Fibroblast of pulmonary artery (primary cell): ENCODE measurements around the gene CEACAM21.
A peak's percentile ranks its signal among the peaks of the same experiment; 100 is the strongest.

Experiments
- DNase-seq: peaks from one replicate; pipeline ENCODE4 v3.0.0-alpha.2; 2010; ENCODE audit warnings: low read depth
- H3K4me3 ChIP-seq: replicated peaks from 2 replicates; pipeline ENCODE4 v1.5.1; 2011; ENCODE audit warnings: low read depth, mild to moderate bottlenecking, control low read depth, low read length, moderate library complexity
- TF ChIP-seq, protein P1 (sequence below): IDR thresholded peaks from 2 replicates; pipeline ENCODE4 v1.5.1; 2011; ENCODE audit warnings: mild to moderate bottlenecking, control low read depth, low read length, inconsistent platforms; ENCODE audit errors: missing control alignments

The CEACAM21 gene

DNA sequence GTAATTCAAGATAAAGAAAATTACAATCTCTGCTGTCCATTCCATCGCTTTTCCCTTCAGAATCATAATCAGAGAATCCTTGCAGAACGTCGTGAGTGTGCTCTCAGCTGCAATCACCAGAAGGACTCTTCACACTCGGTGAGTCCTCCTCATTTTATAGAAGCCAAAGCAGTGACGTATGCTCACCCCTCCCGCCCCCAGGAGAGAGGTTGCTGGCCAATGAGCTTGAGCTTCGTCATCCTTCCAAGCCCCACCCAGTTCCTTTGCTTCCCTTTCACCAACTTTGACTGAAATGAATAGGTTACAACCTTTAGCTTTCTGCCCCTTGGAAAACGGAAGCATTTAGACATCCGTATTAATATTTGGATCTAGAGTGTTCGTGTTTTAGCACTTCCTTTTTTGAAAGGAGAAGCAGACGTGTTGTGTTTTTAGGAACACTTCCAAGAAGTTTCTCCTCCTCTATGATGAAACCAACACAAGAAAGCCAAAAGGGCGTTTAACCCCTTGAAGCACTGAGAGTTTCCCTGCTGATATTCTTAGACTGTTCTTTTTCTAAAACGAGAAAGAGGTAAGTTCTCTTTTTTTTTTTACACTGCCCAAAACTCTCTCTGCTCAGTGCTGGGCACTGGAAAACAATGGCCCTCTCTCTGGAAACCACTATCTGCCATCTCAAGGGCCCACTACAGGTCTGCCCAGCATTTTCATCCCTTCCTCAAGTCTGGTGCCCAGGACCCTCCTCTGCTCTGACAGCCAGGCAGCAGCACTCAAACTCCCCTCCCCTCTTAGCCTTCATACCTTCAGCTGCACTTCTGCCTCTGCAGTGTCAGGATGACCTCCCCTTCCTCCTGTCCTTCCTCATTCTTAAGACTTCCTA is 44.3 kb upstream of the CEACAM21 start:
- H3K4me3 ChIP-seq, result peak overlapping the region; percentile 27

DNA sequence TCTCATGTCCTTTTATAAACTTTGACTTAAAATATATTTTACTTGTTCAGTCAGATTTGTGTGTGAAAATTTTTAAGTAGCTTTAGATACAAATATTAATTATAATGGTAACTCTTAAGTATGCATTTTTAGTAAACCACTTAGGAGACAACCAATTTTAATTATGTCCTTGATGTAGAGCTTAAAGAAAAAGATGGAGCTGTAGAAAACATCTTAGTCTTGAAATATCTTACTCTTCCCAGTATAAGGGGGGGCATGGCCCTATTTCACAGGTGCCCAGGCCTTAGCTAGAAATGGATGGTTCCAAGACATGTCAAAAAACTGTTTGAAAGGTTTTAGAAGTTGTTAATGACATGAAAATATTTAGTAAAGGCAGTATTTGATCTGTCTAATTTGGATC is 43.4 kb upstream of the CEACAM21 start:
- H3K4me3 ChIP-seq, result no peak overlapping the region
- TF ChIP-seq, protein P1, sequence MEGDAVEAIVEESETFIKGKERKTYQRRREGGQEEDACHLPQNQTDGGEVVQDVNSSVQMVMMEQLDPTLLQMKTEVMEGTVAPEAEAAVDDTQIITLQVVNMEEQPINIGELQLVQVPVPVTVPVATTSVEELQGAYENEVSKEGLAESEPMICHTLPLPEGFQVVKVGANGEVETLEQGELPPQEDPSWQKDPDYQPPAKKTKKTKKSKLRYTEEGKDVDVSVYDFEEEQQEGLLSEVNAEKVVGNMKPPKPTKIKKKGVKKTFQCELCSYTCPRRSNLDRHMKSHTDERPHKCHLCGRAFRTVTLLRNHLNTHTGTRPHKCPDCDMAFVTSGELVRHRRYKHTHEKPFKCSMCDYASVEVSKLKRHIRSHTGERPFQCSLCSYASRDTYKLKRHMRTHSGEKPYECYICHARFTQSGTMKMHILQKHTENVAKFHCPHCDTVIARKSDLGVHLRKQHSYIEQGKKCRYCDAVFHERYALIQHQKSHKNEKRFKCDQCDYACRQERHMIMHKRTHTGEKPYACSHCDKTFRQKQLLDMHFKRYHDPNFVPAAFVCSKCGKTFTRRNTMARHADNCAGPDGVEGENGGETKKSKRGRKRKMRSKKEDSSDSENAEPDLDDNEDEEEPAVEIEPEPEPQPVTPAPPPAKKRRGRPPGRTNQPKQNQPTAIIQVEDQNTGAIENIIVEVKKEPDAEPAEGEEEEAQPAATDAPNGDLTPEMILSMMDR, result no peak
- DNase-seq, result no peak

More for the DNA sequence above, 44.3 kb upstream of the CEACAM21 start:
- DNase-seq, result peak; percentile 92
- TF ChIP-seq, protein P1, result no peak

DNA sequence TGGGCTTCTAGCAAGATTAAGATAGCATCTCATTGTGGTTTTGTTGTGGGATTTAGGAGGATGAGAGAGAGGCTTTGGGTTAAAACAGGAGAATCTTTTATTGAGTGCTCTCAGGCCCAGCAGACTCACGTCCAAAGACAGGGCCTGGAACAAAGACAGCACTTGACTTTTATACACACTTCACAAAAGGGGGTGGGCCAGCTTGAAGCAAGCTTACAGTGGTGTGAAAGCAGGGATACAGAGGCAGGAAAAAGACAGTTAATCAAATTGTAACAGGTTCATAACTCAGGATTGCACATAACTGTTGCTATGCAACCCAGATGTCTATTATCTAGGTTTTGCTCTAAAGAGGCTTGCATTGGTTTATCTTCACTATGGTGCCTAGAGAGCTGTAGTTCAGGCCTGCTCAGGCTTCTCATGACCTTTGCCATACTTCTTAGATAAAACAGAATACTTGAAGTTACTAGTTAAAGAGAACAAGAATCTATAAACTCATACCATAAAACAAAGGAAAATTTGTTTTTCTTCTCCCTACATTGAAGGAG is 42.2 kb upstream of the CEACAM21 start:
- TF ChIP-seq, protein P1, result no peak
- DNase-seq, result no peak

DNA sequence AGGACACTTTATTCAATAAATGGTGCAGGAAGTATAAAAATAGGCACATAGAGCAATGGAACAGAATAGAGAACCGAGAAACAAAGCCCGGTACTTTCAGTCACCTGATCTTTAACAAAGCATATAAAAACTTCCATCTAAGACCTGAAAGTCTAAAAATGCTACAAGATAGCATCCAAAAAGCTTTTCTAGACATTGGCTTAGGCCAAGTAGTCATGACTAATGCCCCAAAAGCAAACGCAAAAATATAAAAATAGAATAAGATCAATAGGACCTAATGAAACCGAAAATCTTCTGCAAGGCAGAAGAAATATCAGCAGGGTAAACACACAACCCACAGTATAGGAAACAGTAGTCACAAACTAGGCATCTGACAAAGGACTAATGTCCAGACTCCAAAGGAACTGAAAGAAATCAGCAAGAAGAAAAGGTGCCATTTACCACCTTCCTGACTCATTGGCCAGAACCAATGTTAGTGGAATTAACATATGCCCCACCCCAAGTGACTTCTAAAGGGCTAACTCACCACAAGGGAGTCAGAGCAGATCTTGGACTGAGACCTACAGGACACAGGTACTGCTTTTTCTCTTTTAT is 40.8 kb upstream of the CEACAM21 start:
- no peak for DNase-seq
- TF ChIP-seq, protein P1, result no peak
- no peak overlapping the region for H3K4me3 ChIP-seq

More for the DNA sequence above, 42.2 kb upstream of the CEACAM21 start:
- no peak overlapping the region for H3K4me3 ChIP-seq

DNA sequence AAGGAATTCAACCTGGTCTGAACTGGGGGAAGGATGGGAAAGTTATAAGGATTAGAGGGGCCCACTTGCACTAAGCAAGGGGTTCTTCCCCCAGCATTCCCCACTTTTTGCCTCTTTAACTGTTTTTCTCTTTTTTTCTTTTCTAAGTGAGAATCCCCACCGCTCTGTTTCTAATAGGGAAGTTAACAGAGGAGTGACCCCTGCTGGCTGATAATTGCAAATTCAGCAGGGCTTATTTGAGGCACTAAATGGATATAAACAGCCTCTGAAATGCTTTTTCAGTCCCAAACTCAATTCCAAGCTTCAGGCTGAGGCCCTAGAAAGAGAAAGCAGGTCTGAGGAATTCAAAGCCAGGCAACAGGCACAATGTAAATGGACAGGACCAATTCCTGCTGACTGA is 38.2 kb upstream of the CEACAM21 start:
- TF ChIP-seq, protein P1, result peak; percentile 67
- DNase-seq, result peak; percentile 60
- no peak overlapping the region for H3K4me3 ChIP-seq

DNA sequence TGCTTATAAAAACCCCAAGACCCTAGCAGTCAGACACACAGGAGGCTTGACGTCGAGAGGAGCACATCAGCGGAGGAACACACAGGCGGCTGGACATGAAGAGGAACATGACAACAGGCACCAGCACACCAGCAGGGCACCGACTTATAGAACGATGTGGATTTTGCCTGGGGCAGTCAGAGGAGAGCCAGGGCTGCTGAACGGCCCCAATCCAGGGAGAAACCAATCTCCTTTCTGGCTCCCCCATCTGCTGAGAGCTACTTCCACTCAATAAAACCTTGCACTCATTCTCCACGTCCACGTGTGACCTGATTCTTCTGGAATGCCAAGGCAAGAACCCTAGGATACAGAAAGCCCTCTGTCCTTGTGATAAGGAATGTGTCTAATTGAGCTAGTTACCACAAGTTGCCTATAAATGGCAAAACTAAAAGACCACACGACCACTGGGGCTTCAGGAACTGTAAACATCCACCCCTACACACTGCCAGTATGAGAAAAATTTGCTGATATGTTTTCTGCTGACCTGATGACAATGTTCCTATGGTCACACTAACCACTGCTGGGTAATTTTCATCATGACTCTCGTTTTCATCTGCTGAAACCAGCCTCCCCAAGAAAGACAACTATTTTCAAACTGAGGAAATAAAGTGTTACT is 35.8 kb upstream of the CEACAM21 start:
- TF ChIP-seq, protein P1, result no peak
- H3K4me3 ChIP-seq, result no peak overlapping the region
- no peak for DNase-seq
